H1 (cell line): ENCODE results near the gene TINCR.

Source experiments
- CEBPB ChIP-seq: IDR thresholded peaks from 2 replicates; pipeline ENCODE4 v1.6.1; 2012; ENCODE audit warnings: low read depth, low read length
- CREB1 ChIP-seq: IDR thresholded peaks from 2 replicates; pipeline ENCODE4 v1.6.1; 2012; ENCODE audit warnings: inconsistent platforms
- CTCF ChIP-seq, 3 experiments: IDR thresholded peaks; 1 replicate in 2 of 3; 2 replicates in 1 of 3; pipeline versions ENCODE4 v1.5.1 to v1.6.1; 2011; ENCODE audit warnings: low read length in 3 of 3, mild to moderate bottlenecking in 3 of 3, inconsistent platforms in 2 of 3, low read depth in 1 of 3, moderate library complexity in 1 of 3; ENCODE audit not compliant: insufficient read depth in 1 of 3; ENCODE audit errors: control extremely low read depth in 1 of 3
- EGR1 ChIP-seq: IDR thresholded peaks from 2 replicates; pipeline ENCODE4 v1.6.1; 2011; ENCODE audit warnings: low read depth, low read length, borderline replicate concordance
- JUND ChIP-seq: IDR thresholded peaks from 2 replicates; pipeline ENCODE4 v1.6.1; 2011; ENCODE audit warnings: mild to moderate bottlenecking, improper control_type of control experiment, low read length
- KDM1A ChIP-seq: fragments of 200-600, 300-600 bp; sonication (generic); IDR thresholded peaks from 2 replicates; pipeline ENCODE4 v1.7.1; 2016; ENCODE audit warnings: mild to moderate bottlenecking, low read length, borderline replicate concordance
- POLR2A ChIP-seq, 2 experiments: IDR thresholded peaks; 1 replicate in 1 of 2; 2 replicates in 1 of 2; pipeline ENCODE4 v1.6.1; 2011; ENCODE audit warnings: low read depth in 2 of 2, low read length in 2 of 2, mild to moderate bottlenecking in 2 of 2; ENCODE audit errors: control extremely low read depth in 1 of 2
- RAD21 ChIP-seq, 2 experiments: IDR thresholded peaks in 1 of 2; conservative IDR thresholded peaks in 1 of 2; 2 replicates each; pipeline ENCODE4 v1.6.1; 2011; ENCODE audit warnings: low read depth in 2 of 2, low read length in 2 of 2, improper control_type of control experiment in 1 of 2, inconsistent platforms in 1 of 2, mild to moderate bottlenecking in 1 of 2, moderate library complexity in 1 of 2
- SIN3A ChIP-seq, 2 experiments: IDR thresholded peaks in 1 of 2; conservative IDR thresholded peaks in 1 of 2; 2 replicates each; pipeline ENCODE4 v1.6.1; 2011 to 2012; ENCODE audit warnings: low read length in 2 of 2, improper control_type of control experiment in 1 of 2, low read depth in 1 of 2, mild to moderate bottlenecking in 1 of 2
- SP2 ChIP-seq: IDR thresholded peaks from 2 replicates; pipeline ENCODE4 v1.6.1; 2012; ENCODE audit warnings: mild to moderate bottlenecking, low read length, inconsistent platforms
- TF ChIP-seq, protein P1 (sequence below): IDR thresholded peaks from 2 replicates; pipeline ENCODE4 v1.6.1; 2011; ENCODE audit warnings: low read depth, mild to moderate bottlenecking, low read length; ENCODE audit not compliant: insufficient read depth

- TF ChIP-seq POLR2A (IDR thresholded peaks at IDR 0.05; ENCODE audit: control extremely low read depth in 1 of 2, low read depth in 2 of 2, low read length in 2 of 2) = no peak
- TF ChIP-seq CREB1 = no peak
- TF ChIP-seq CTCF (IDR thresholded peaks at IDR 0.05; ENCODE audit: control extremely low read depth in 1 of 3, insufficient read depth in 1 of 3, low read depth in 1 of 3, low read length in 3 of 3) = no peak
- TF ChIP-seq CEBPB = no peak
- no peak for TF ChIP-seq JUND
- no peak for TF ChIP-seq SP2
- TF ChIP-seq RAD21 (IDR thresholded peaks at IDR 0.05 in 1 of 2, conservative IDR thresholded peaks at IDR 0.05 in 1 of 2; ENCODE audit: low read depth in 2 of 2, low read length in 2 of 2) = no peak
- TF ChIP-seq, protein P1, sequence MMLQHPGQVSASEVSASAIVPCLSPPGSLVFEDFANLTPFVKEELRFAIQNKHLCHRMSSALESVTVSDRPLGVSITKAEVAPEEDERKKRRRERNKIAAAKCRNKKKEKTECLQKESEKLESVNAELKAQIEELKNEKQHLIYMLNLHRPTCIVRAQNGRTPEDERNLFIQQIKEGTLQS = no peak
- TF ChIP-seq EGR1 = no peak
- TF ChIP-seq SIN3A (conservative IDR thresholded peaks at IDR 0.05 in 1 of 2, IDR thresholded peaks at IDR 0.05 in 1 of 2; ENCODE audit: low read depth in 1 of 2, low read length in 2 of 2) = no peak
- TF ChIP-seq KDM1A = no peak
These were observed 42.2 kb upstream of the TINCR start for GRCh38 chr19:5609881-5610448.
